ENCODE measurements around the gene NDFIP1.
"Not testable (repeated sequence)": the region's sequence is repeated elsewhere in the genome, so short reads cannot be mapped to it uniquely, and the experiment has no call there.

DNA sequence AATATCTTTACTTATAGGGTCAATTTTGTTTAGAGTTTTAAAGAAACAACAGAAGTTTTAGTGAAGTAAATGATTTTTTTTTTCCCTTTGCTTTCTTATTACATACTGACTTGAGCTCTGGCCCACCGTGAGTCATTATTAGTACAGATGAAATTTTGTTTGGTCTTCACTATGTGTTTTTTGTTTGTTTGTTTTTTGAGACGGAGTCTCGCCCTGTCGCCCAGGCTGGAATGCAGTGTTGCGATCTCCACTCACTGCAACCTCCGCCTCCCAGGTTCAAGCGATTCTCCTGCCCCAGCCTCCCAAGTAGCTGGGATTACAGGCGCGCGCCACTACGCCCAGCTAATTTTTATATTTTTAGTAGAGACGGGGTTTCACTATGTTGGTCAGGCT is 45.9 kb downstream of the NDFIP1 start:
- TF ChIP-seq, protein P1, sequence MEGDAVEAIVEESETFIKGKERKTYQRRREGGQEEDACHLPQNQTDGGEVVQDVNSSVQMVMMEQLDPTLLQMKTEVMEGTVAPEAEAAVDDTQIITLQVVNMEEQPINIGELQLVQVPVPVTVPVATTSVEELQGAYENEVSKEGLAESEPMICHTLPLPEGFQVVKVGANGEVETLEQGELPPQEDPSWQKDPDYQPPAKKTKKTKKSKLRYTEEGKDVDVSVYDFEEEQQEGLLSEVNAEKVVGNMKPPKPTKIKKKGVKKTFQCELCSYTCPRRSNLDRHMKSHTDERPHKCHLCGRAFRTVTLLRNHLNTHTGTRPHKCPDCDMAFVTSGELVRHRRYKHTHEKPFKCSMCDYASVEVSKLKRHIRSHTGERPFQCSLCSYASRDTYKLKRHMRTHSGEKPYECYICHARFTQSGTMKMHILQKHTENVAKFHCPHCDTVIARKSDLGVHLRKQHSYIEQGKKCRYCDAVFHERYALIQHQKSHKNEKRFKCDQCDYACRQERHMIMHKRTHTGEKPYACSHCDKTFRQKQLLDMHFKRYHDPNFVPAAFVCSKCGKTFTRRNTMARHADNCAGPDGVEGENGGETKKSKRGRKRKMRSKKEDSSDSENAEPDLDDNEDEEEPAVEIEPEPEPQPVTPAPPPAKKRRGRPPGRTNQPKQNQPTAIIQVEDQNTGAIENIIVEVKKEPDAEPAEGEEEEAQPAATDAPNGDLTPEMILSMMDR (IDR thresholded peaks at IDR 0.05) = not testable (repeated sequence)
- not testable (repeated sequence) for TF ChIP-seq POLR2A (IDR thresholded peaks at IDR 0.05)

Measured in uterus (tissue), 2 donors.